Keratinocyte (primary cell): Measurements from ENCODE around the gene DCXR. TPM values are rescaled to one million over a fixed set of nuclear protein-coding genes. Genes with fewer than 3 reads are reported as not detected.
A peak's percentile ranks its signal among the peaks of the same experiment; 100 is the strongest.

Source experiments
- DNase-seq: peaks from one replicate; pipeline ENCODE4 v3.0.0-alpha.2; 2011; ENCODE audit warnings: low read depth, missing footprints, low spot score
- FAIRE-seq: peaks from 2 replicates; lab custom pipeline; 2011; peaks lifted over from hg19 to GRCh38; lab: Jason Lieb, UNC
- H2AFZ ChIP-seq: 2 replicates; pipeline ENCODE4 v1.6.0; 2012; ENCODE audit warnings: low read length, control low read depth, inconsistent platforms; ENCODE audit not compliant: control insufficient read depth
- H3K27ac ChIP-seq: 2 replicates; pipeline ENCODE4 v1.5.1; 2011; ENCODE audit warnings: low read length; ENCODE audit not compliant: control insufficient read depth, insufficient read depth
- H3K27me3 ChIP-seq: 3 replicates; pipeline ENCODE4 v1.6.0; 2011; ENCODE audit warnings: low read length; ENCODE audit not compliant: control insufficient read depth, insufficient read depth; ENCODE audit errors: extremely low read depth
- H3K36me3 ChIP-seq, 2 experiments: 2 replicates in 1 of 2; 3 replicates in 1 of 2; pipeline ENCODE4 v1.5.1; 2011; ENCODE audit warnings: low read length in 2 of 2, mild to moderate bottlenecking in 1 of 2; ENCODE audit not compliant: control insufficient read depth in 2 of 2, insufficient read depth in 2 of 2; ENCODE audit errors: extremely low read depth in 1 of 2
- H3K4me1 ChIP-seq: 3 replicates; pipeline ENCODE4 v1.5.1; 2011; ENCODE audit warnings: low read length; ENCODE audit not compliant: control insufficient read depth, insufficient read depth; ENCODE audit errors: extremely low read depth
- H3K4me2 ChIP-seq: 3 replicates; pipeline ENCODE4 v1.6.0; 2011; ENCODE audit warnings: low read depth, low read length; ENCODE audit not compliant: control insufficient read depth, insufficient read depth; ENCODE audit errors: extremely low read depth
- H3K4me3 ChIP-seq, 3 experiments: fragments of 200-600 bp in 1 of 3; sonication (generic) in 1 of 3; 2 replicates in 2 of 3; 3 replicates in 1 of 3; pipeline ENCODE4 v1.5.1; 2011 to 2016; ENCODE audit warnings: low read length in 3 of 3, mild to moderate bottlenecking in 3 of 3, control low read depth in 2 of 3, inconsistent platforms in 1 of 3, low read depth in 1 of 3, mixed read lengths in 1 of 3, mixed run types in 1 of 3, moderate library complexity in 1 of 3; ENCODE audit not compliant: control insufficient read depth in 2 of 3, insufficient read depth in 2 of 3; ENCODE audit errors: extremely low read depth in 1 of 3
- H3K79me2 ChIP-seq: 2 replicates; pipeline ENCODE4 v1.6.0; 2012; ENCODE audit warnings: low read length; ENCODE audit not compliant: control insufficient read depth, insufficient read depth
- H3K9ac ChIP-seq: 3 replicates; pipeline ENCODE4 v1.6.0; 2011; ENCODE audit warnings: low read length; ENCODE audit not compliant: control insufficient read depth, insufficient read depth; ENCODE audit errors: extremely low read depth
- H3K9me1 ChIP-seq: 3 replicates; pipeline ENCODE4 v1.6.0; 2011; ENCODE audit warnings: low read length; ENCODE audit not compliant: control insufficient read depth, insufficient read depth; ENCODE audit errors: extremely low read depth
- H3K9me3 ChIP-seq: 2 replicates; pipeline ENCODE4 v1.5.1; 2012; ENCODE audit warnings: low read depth, low read length; ENCODE audit not compliant: control insufficient read depth
- H4K20me1 ChIP-seq: 3 replicates; pipeline ENCODE4 v1.6.0; 2011; ENCODE audit warnings: low read length; ENCODE audit not compliant: control insufficient read depth, insufficient read depth; ENCODE audit errors: extremely low read depth
- EZH2 ChIP-seq: IDR thresholded peaks from one replicate; pipeline ENCODE4 v1.6.1; 2012; ENCODE audit warnings: inconsistent platforms, mild to moderate bottlenecking, low read length, moderate library complexity
- dilution Hi-C: fragments of 300-500 bp; cut with MboI; formaldehyde crosslinking; loops from one replicate; pipeline ENCODE4 v1.7.0; 2020; ENCODE audit warnings: low sequenced_read_pairs; ENCODE audit not compliant: extremely low pct_ligation_motif_present
- polyA plus RNA-seq, 5 experiments: library from polyadenylated mRNA; depleted of rRNA in 3 of 5; stranded (reverse) in 3 of 5; stranded (forward) in 1 of 5; unstranded in 1 of 5; fragments of >200 nt; gene quantifications; 1 replicate in 1 of 5; 2 replicates in 3 of 5; 3 replicates in 1 of 5; pipeline versions ENCODE4 v1.2.1 to v1.2.3, GENCODE V29; 2011 to 2012; ENCODE audit warnings: missing spikeins in 2 of 5, low read depth in 1 of 5, low replicate concordance in 1 of 5
- TF ChIP-seq, protein P1 (sequence below), 3 experiments: IDR thresholded peaks in 1 of 3; conservative IDR thresholded peaks in 1 of 3; optimal IDR thresholded peaks in 1 of 3; 2 replicates in 2 of 3; 3 replicates in 1 of 3; pipeline versions ENCODE3 to v1.5.1; 2011; ENCODE audit warnings: low read length in 3 of 3, mild to moderate bottlenecking in 3 of 3, moderate library complexity in 2 of 3, control low read depth in 1 of 3, inconsistent platforms in 1 of 3; ENCODE audit not compliant: insufficient read depth in 2 of 3; ENCODE audit errors: extremely low read depth in 1 of 3

The DCXR gene
- polyA plus RNA-seq, 1 donor (not counting 4 experiments of a cell fraction or from before 2014, with no cell fraction given) = 45.4 TPM

DNA sequence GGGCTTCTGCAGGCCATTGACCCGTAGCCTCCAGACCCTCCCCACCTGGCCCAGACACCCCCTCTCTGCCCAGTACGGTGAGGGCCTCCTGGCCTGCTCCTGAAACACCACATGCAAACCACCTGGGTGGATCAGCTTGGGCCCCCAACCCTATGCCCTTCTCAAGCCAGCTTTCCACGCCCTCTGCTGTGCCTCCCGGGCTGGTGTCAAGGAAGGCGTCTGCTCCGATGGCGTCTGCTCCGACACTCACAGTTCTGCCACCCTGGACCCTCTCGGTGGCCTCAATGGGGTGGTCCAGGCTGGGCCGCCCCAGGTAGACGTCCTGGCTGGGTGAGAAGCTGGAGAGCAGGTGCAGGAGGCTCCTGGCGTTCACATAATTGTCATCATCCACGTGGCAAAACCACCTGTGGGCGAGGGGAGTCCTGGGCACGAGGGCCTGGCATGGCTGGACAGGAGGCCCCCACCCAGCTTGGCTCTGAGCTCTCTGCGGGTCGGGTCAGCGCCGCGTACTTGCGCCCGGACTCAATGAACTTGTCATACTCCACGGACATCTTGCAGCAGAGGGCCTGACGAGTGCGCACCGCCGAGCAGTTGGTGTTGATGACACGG is 12.8 kb upstream of the DCXR start:
- peaks cover 9 to 25% of the 10 kb centered on the region in 2 experiments for H3K36me3 ChIP-seq
- peak overlapping the region; percentile 72 to 87 (median 72) for H3K4me3 ChIP-seq
- H3K9me1 ChIP-seq = no peaks in the 10 kb centered on the region
- peaks cover 11% of the 10 kb centered on the region for H3K4me1 ChIP-seq
- no peaks in the 10 kb centered on the region for H3K9me3 ChIP-seq
- dilution Hi-C loops = no loop called here
- no peak overlapping the region for H3K27ac ChIP-seq
- peaks cover 25% of the 10 kb centered on the region for H3K79me2 ChIP-seq
- H3K27me3 ChIP-seq = no peaks in the 10 kb centered on the region
- DNase-seq (no peak), FAIRE-seq (no peak)
- H2AFZ ChIP-seq = no peak overlapping the region
- H4K20me1 ChIP-seq = no peaks in the 10 kb centered on the region
- no peak for TF ChIP-seq EZH2
- TF ChIP-seq, protein P1, sequence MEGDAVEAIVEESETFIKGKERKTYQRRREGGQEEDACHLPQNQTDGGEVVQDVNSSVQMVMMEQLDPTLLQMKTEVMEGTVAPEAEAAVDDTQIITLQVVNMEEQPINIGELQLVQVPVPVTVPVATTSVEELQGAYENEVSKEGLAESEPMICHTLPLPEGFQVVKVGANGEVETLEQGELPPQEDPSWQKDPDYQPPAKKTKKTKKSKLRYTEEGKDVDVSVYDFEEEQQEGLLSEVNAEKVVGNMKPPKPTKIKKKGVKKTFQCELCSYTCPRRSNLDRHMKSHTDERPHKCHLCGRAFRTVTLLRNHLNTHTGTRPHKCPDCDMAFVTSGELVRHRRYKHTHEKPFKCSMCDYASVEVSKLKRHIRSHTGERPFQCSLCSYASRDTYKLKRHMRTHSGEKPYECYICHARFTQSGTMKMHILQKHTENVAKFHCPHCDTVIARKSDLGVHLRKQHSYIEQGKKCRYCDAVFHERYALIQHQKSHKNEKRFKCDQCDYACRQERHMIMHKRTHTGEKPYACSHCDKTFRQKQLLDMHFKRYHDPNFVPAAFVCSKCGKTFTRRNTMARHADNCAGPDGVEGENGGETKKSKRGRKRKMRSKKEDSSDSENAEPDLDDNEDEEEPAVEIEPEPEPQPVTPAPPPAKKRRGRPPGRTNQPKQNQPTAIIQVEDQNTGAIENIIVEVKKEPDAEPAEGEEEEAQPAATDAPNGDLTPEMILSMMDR (optimal IDR thresholded peaks at IDR 0.05 in 1 of 3, IDR thresholded peaks at IDR 0.05 in 1 of 3, conservative IDR thresholded peaks at IDR 0.05 in 1 of 3; ENCODE audit: extremely low read depth in 1 of 3, insufficient read depth in 2 of 3, low read length in 3 of 3) = no peak
- peak overlapping the region; percentile 81 for H3K4me2 ChIP-seq
- peak overlapping the region; percentile 80 for H3K9ac ChIP-seq

DNA sequence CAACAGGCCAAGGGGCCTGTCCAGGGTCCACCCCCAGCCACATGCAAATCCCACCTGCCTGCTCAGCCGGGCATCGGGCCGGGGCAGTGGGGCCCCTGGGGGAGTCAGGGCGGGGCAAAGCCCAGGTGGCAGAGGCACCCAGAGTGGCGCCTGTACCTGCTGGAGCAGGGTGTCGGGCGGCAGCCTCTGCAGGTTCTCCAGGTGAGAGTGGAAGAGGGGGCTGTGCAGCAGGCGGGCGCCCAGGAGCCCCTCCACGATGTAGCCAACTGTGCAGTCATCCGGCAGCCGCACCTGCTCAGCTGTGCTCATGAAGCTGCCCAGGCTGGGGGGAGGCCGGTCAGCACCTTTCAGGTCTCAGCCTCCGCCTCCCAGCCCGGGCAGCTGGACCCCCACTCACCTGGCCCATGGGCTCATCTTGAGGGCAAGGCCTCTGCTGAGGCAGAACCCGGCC is 12.0 kb upstream of the DCXR start:
- dilution Hi-C loops = no loop called here
- no peak overlapping the region for H3K9ac ChIP-seq
- no peaks in the 10 kb centered on the region for H3K27me3 ChIP-seq
- H3K36me3 ChIP-seq = peaks cover 5 to 19% of the 10 kb centered on the region in 2 experiments
- peaks cover 25% of the 10 kb centered on the region for H3K79me2 ChIP-seq
- no peaks in the 10 kb centered on the region for H4K20me1 ChIP-seq
- peaks cover 11% of the 10 kb centered on the region for H3K4me1 ChIP-seq
- H2AFZ ChIP-seq = no peak overlapping the region
- H3K27ac ChIP-seq = no peak overlapping the region
- no peak overlapping the region for H3K4me3 ChIP-seq
- H3K9me1 ChIP-seq = no peaks in the 10 kb centered on the region
- TF ChIP-seq, protein P1 (optimal IDR thresholded peaks at IDR 0.05 in 1 of 3, IDR thresholded peaks at IDR 0.05 in 1 of 3, conservative IDR thresholded peaks at IDR 0.05 in 1 of 3; ENCODE audit: extremely low read depth in 1 of 3, insufficient read depth in 2 of 3, low read length in 3 of 3) = no peak
- FAIRE-seq (no peak), DNase-seq (no peak)
- H3K4me2 ChIP-seq = no peak overlapping the region
- H3K9me3 ChIP-seq = no peaks in the 10 kb centered on the region
